ENCODE results near the gene PAH. TPM values are rescaled to one million over a fixed set of nuclear protein-coding genes. Genes with fewer than 3 reads are reported as not detected.

PAH gene
- total and polyA plus RNA-seq, 2 donors, result 0.61 to 1.3 TPM

- Histone ChIP-seq H3K4me3 (ENCODE audit: low read length in 2 of 2) (no peak overlapping the region), H3K36me3 (ENCODE audit: control insufficient read depth in 2 of 2, insufficient read depth in 2 of 2, low read length in 1 of 2) (no peaks in the 10 kb centered on the region), H3K9me3 (ENCODE audit: control insufficient read depth in 2 of 2, insufficient read depth in 1 of 2, low read length in 1 of 2) (no peaks in the 10 kb centered on the region), H3K27ac (ENCODE audit: low read depth in 1 of 2, low read length in 1 of 2) (no peak overlapping the region), H3K27me3 (ENCODE audit: control insufficient read depth in 2 of 2, insufficient read depth in 1 of 2, low read length in 1 of 2) (no peaks in the 10 kb centered on the region), H3K4me1 (ENCODE audit: control insufficient read depth in 2 of 2, insufficient read depth in 2 of 2, low read length in 2 of 2) (no peaks in the 10 kb centered on the region)
- no peak for DNase-seq (ENCODE audit: low read depth in 6 of 9, low spot score in 9 of 9)
Observed at GRCh38 chr12:102927220-102927619, 10.2 kb upstream of the PAH start.

- H3K27ac ChIP-seq (ENCODE audit: low read depth in 1 of 2, low read length in 1 of 2), result no peak overlapping the region
- H3K4me1 ChIP-seq (ENCODE audit: control insufficient read depth in 2 of 2, insufficient read depth in 2 of 2, low read length in 2 of 2), result no peaks in the 10 kb centered on the region
- peaks cover 0 to 7% of the 10 kb centered on the region in 2 donors for H3K27me3 ChIP-seq (ENCODE audit: control insufficient read depth in 2 of 2, insufficient read depth in 1 of 2, low read length in 1 of 2)
- no peaks in the 10 kb centered on the region for H3K9me3 ChIP-seq (ENCODE audit: control insufficient read depth in 2 of 2, insufficient read depth in 1 of 2, low read length in 1 of 2)
- DNase-seq (ENCODE audit: low read depth in 6 of 9, low spot score in 9 of 9), result no peak
- no peaks in the 10 kb centered on the region for H3K36me3 ChIP-seq (ENCODE audit: control insufficient read depth in 2 of 2, insufficient read depth in 2 of 2, low read length in 1 of 2)
- H3K4me3 ChIP-seq (ENCODE audit: low read length in 2 of 2), result no peak overlapping the region
Observed at GRCh38 chr12:102921240-102921639, 4.2 kb upstream of the PAH start.

- Histone ChIP-seq H3K9me3 (ENCODE audit: control insufficient read depth in 2 of 2, insufficient read depth in 1 of 2, low read length in 1 of 2) (no peaks in the 10 kb centered on the region), H3K27ac (ENCODE audit: low read depth in 1 of 2, low read length in 1 of 2) (no peak overlapping the region), H3K4me3 (ENCODE audit: low read length in 2 of 2) (no peak overlapping the region), H3K27me3 (ENCODE audit: control insufficient read depth in 2 of 2, insufficient read depth in 1 of 2, low read length in 1 of 2) (peaks cover 0 to 7% of the 10 kb centered on the region in 2 donors), H3K36me3 (ENCODE audit: control insufficient read depth in 2 of 2, insufficient read depth in 2 of 2, low read length in 1 of 2) (no peaks in the 10 kb centered on the region), H3K4me1 (ENCODE audit: control insufficient read depth in 2 of 2, insufficient read depth in 2 of 2, low read length in 2 of 2) (no peaks in the 10 kb centered on the region)
- DNase-seq (ENCODE audit: low read depth in 6 of 9, low spot score in 9 of 9), result no peak
Observed at GRCh38 chr12:102920271-102920670, 3.2 kb upstream of the PAH start.

- Histone ChIP-seq H3K27ac (ENCODE audit: low read depth in 1 of 2, low read length in 1 of 2) (no peak overlapping the region), H3K36me3 (ENCODE audit: control insufficient read depth in 2 of 2, insufficient read depth in 2 of 2, low read length in 1 of 2) (no peaks in the 10 kb centered on the region), H3K4me1 (ENCODE audit: control insufficient read depth in 2 of 2, insufficient read depth in 2 of 2, low read length in 2 of 2) (no peaks in the 10 kb centered on the region), H3K4me3 (ENCODE audit: low read length in 2 of 2) (no peak overlapping the region), H3K27me3 (ENCODE audit: control insufficient read depth in 2 of 2, insufficient read depth in 1 of 2, low read length in 1 of 2) (peaks cover 0 to 7% of the 10 kb centered on the region in 2 donors), H3K9me3 (ENCODE audit: control insufficient read depth in 2 of 2, insufficient read depth in 1 of 2, low read length in 1 of 2) (no peaks in the 10 kb centered on the region)
- WGBS, result 77% methylated on average over 2 of the region's 2 CpGs
- DNase-seq (ENCODE audit: low read depth in 6 of 9, low spot score in 9 of 9), result no peak
Observed at GRCh38 chr12:102918840-102919239, 1.8 kb upstream of the PAH start.

- WGBS, result 58% methylated on average over 5 of the region's 5 CpGs
- H3K27me3 ChIP-seq (ENCODE audit: control insufficient read depth in 2 of 2, insufficient read depth in 1 of 2, low read length in 1 of 2), result peaks cover 0 to 7% of the 10 kb centered on the region in 2 donors
- DNase-seq (ENCODE audit: low read depth in 6 of 9, low spot score in 9 of 9), result no peak
- no peak overlapping the region for H3K27ac ChIP-seq (ENCODE audit: low read depth in 1 of 2, low read length in 1 of 2)
- H3K4me3 ChIP-seq (ENCODE audit: low read length in 2 of 2), result no peak overlapping the region
- H3K4me1 ChIP-seq (ENCODE audit: control insufficient read depth in 2 of 2, insufficient read depth in 2 of 2, low read length in 2 of 2), result no peaks in the 10 kb centered on the region
- H3K9me3 ChIP-seq (ENCODE audit: control insufficient read depth in 2 of 2, insufficient read depth in 1 of 2, low read length in 1 of 2), result no peaks in the 10 kb centered on the region
- no peaks in the 10 kb centered on the region for H3K36me3 ChIP-seq (ENCODE audit: control insufficient read depth in 2 of 2, insufficient read depth in 2 of 2, low read length in 1 of 2)
Observed at GRCh38 chr12:102916252-102917025, 605 bp downstream of the PAH start.

GRCh38 chr12:102913453-102914226, 3.4 kb downstream of the PAH start:
- Histone ChIP-seq H3K27ac (ENCODE audit: low read depth in 1 of 2, low read length in 1 of 2) (no peak overlapping the region), H3K4me3 (ENCODE audit: low read length in 2 of 2) (no peak overlapping the region), H3K36me3 (ENCODE audit: control insufficient read depth in 2 of 2, insufficient read depth in 2 of 2, low read length in 1 of 2) (no peaks in the 10 kb centered on the region), H3K27me3 (ENCODE audit: control insufficient read depth in 2 of 2, insufficient read depth in 1 of 2, low read length in 1 of 2) (peaks cover 0 to 7% of the 10 kb centered on the region in 2 donors), H3K4me1 (ENCODE audit: control insufficient read depth in 2 of 2, insufficient read depth in 2 of 2, low read length in 2 of 2) (no peaks in the 10 kb centered on the region), H3K9me3 (ENCODE audit: control insufficient read depth in 2 of 2, insufficient read depth in 1 of 2, low read length in 1 of 2) (no peaks in the 10 kb centered on the region)
- DNase-seq (ENCODE audit: low read depth in 6 of 9, low spot score in 9 of 9), result no peak
- 88% methylated on average over 2 of the region's 2 CpGs for WGBS

- Histone ChIP-seq H3K4me3 (ENCODE audit: low read length in 2 of 2) (no peak overlapping the region), H3K36me3 (ENCODE audit: control insufficient read depth in 2 of 2, insufficient read depth in 2 of 2, low read length in 1 of 2) (no peaks in the 10 kb centered on the region), H3K9me3 (ENCODE audit: control insufficient read depth in 2 of 2, insufficient read depth in 1 of 2, low read length in 1 of 2) (no peaks in the 10 kb centered on the region), H3K27me3 (ENCODE audit: control insufficient read depth in 2 of 2, insufficient read depth in 1 of 2, low read length in 1 of 2) (peaks cover 0 to 6% of the 10 kb centered on the region in 2 donors), H3K4me1 (ENCODE audit: control insufficient read depth in 2 of 2, insufficient read depth in 2 of 2, low read length in 2 of 2) (no peaks in the 10 kb centered on the region), H3K27ac (ENCODE audit: low read depth in 1 of 2, low read length in 1 of 2) (no peak overlapping the region)
- no peak for DNase-seq (ENCODE audit: low read depth in 6 of 9, low spot score in 9 of 9)
- 92% methylated on average over 2 of the region's 2 CpGs for WGBS
Observed at GRCh38 chr12:102912258-102912657, 4.8 kb downstream of the PAH start.

- H3K36me3 ChIP-seq (ENCODE audit: control insufficient read depth in 2 of 2, insufficient read depth in 2 of 2, low read length in 1 of 2), result no peaks in the 10 kb centered on the region
- H3K27ac ChIP-seq (ENCODE audit: low read depth in 1 of 2, low read length in 1 of 2), result no peak overlapping the region
- no peak overlapping the region for H3K4me3 ChIP-seq (ENCODE audit: low read length in 2 of 2)
- no peaks in the 10 kb centered on the region for H3K4me1 ChIP-seq (ENCODE audit: control insufficient read depth in 2 of 2, insufficient read depth in 2 of 2, low read length in 2 of 2)
- no peaks in the 10 kb centered on the region for H3K9me3 ChIP-seq (ENCODE audit: control insufficient read depth in 2 of 2, insufficient read depth in 1 of 2, low read length in 1 of 2)
- no peaks in the 10 kb centered on the region for H3K27me3 ChIP-seq (ENCODE audit: control insufficient read depth in 2 of 2, insufficient read depth in 1 of 2, low read length in 1 of 2)
- no peak for DNase-seq (ENCODE audit: low read depth in 6 of 9, low spot score in 9 of 9)
- 82% methylated on average over 3 of the region's 3 CpGs for WGBS
Observed at GRCh38 chr12:102911320-102911719, 5.7 kb downstream of the PAH start.

- no peak for DNase-seq (ENCODE audit: low read depth in 6 of 9, low spot score in 9 of 9)
- Histone ChIP-seq H3K36me3 (ENCODE audit: control insufficient read depth in 2 of 2, insufficient read depth in 2 of 2, low read length in 1 of 2) (no peaks in the 10 kb centered on the region), H3K9me3 (ENCODE audit: control insufficient read depth in 2 of 2, insufficient read depth in 1 of 2, low read length in 1 of 2) (no peaks in the 10 kb centered on the region), H3K4me3 (ENCODE audit: low read length in 2 of 2) (no peak overlapping the region), H3K27me3 (ENCODE audit: control insufficient read depth in 2 of 2, insufficient read depth in 1 of 2, low read length in 1 of 2) (no peaks in the 10 kb centered on the region), H3K4me1 (ENCODE audit: control insufficient read depth in 2 of 2, insufficient read depth in 2 of 2, low read length in 2 of 2) (no peaks in the 10 kb centered on the region), H3K27ac (ENCODE audit: low read depth in 1 of 2, low read length in 1 of 2) (no peak overlapping the region)
- 93% methylated on average over 4 of the region's 4 CpGs for WGBS
Observed at GRCh38 chr12:102910792-102911191, 6.3 kb downstream of the PAH start.
